SK-N-SH (cell line): ENCODE measurements around the gene PSME2. TPM values are rescaled to one million over a fixed set of nuclear protein-coding genes. Genes with fewer than 3 reads are reported as not detected.

Source experiments
- CTCF ChIA-PET: fragments of 300-600, 350-600 bp; formaldehyde crosslinking; extraction: SDS; loops from one replicate; lab custom pipeline; 2021; lab: Yijun Ruan, JAX
- POLR2A ChIA-PET: fragments of 350-600 bp; sonication (Branson Sonifier 250); formaldehyde crosslinking; extraction: SDS; loops from one replicate; lab custom pipeline; 2020; ENCODE audit warnings: antibody characterized with exemption, inconsistent platforms; lab: Yijun Ruan, JAX
- DNase-seq: peaks from one replicate; pipeline ENCODE4 v3.0.0; 2012
- H2AFZ ChIP-seq: fragments of 200-600 bp; sonication (generic); 2 replicates; pipeline ENCODE4 v1.8.1; 2016; ENCODE audit warnings: antibody characterized with exemption, mild to moderate bottlenecking, low read depth
- H3F3A ChIP-seq: fragments of 200-600 bp; sonication (generic); replicated peaks from 2 replicates; pipeline ENCODE3; 2016; ENCODE audit warnings: antibody characterized with exemption, mild to moderate bottlenecking; ENCODE audit not compliant: insufficient read depth
- H3K27ac ChIP-seq, 2 experiments: fragments of 200-500 bp in 1 of 2; fragments of 200-600 bp in 1 of 2; sonication (Bioruptor generic) in 1 of 2; sonication (generic), shearing (Covaris generic) in 1 of 2; 2 replicates each; pipeline versions ENCODE4 v1.5.1 to v1.6.1; 2014 to 2016; ENCODE audit warnings: low read depth in 2 of 2, inconsistent platforms in 1 of 2, low read length in 1 of 2, mild to moderate bottlenecking in 1 of 2, mixed read lengths in 1 of 2
- H3K27me3 ChIP-seq: fragments of 200-600 bp; sonication (generic), shearing (Covaris generic); 2 replicates; pipeline ENCODE4 v1.6.1; 2016; ENCODE audit warnings: mixed run types; ENCODE audit not compliant: insufficient read depth
- H3K36me3 ChIP-seq, 2 experiments: fragments of 200-500 bp in 1 of 2; fragments of 200-600 bp in 1 of 2; sonication (Bioruptor generic) in 1 of 2; sonication (generic) in 1 of 2; replicated peaks in 1 of 2; 2 replicates each; pipeline versions ENCODE3 to v1.5.1; 2014 to 2016; ENCODE audit warnings: low read length in 1 of 2, mild to moderate bottlenecking in 1 of 2; ENCODE audit not compliant: insufficient read depth in 2 of 2, control insufficient read depth in 1 of 2
- H3K4me1 ChIP-seq, 2 experiments: fragments of 200-500 bp in 1 of 2; fragments of 200-600 bp in 1 of 2; sonication (Bioruptor generic) in 1 of 2; sonication (generic), shearing (Covaris generic) in 1 of 2; 2 replicates each; pipeline versions ENCODE4 v1.5.1 to v1.6.1; 2014 to 2016; ENCODE audit warnings: low read depth in 1 of 2, low read length in 1 of 2, mixed run types in 1 of 2; ENCODE audit not compliant: insufficient read depth in 2 of 2, control insufficient read depth in 1 of 2
- H3K4me2 ChIP-seq: fragments of 200-600 bp; sonication (generic), shearing (Covaris generic); 2 replicates; pipeline ENCODE4 v1.6.1; 2017; ENCODE audit warnings: mixed run types
- H3K4me3 ChIP-seq, 2 experiments: fragments of 200-500 bp in 1 of 2; fragments of 200-600 bp in 1 of 2; sonication (Bioruptor generic) in 1 of 2; sonication (generic), shearing (Covaris generic) in 1 of 2; 2 replicates each; pipeline versions ENCODE4 v1.5.1 to v1.8.1; 2014 to 2016; ENCODE audit warnings: low read depth in 2 of 2, inconsistent platforms in 1 of 2, low read length in 1 of 2, mild to moderate bottlenecking in 1 of 2, mixed read lengths in 1 of 2, moderate library complexity in 1 of 2
- H3K79me2 ChIP-seq: fragments of 200-600 bp; sonication (generic); 2 replicates; pipeline ENCODE4 v1.8.1; 2017; ENCODE audit warnings: mild to moderate bottlenecking; ENCODE audit not compliant: insufficient read depth
- H3K9ac ChIP-seq: fragments of 200-600 bp; sonication (generic); 2 replicates; pipeline ENCODE4 v1.6.1; 2017; ENCODE audit warnings: mixed run types
- H3K9me2 ChIP-seq: fragments of 200-600 bp; sonication (generic); 2 replicates; pipeline ENCODE4 v1.6.1; 2017; ENCODE audit warnings: mixed run types
- H3K9me3 ChIP-seq: fragments of 200-600 bp; sonication (generic); 2 replicates; pipeline ENCODE4 v1.6.1; 2017; ENCODE audit warnings: mixed run types, mild to moderate bottlenecking, moderate library complexity
- H4K20me1 ChIP-seq: fragments of 200-600 bp; sonication (generic); 2 replicates; pipeline ENCODE4 v1.6.1; 2017; ENCODE audit warnings: mild to moderate bottlenecking, mixed run types; ENCODE audit not compliant: insufficient read depth
- CHD2 ChIP-seq: fragments of 150-350 bp; IDR thresholded peaks from 2 replicates; pipeline ENCODE4 v1.6.1; 2018; ENCODE audit warnings: low read length; ENCODE audit not compliant: partially characterized antibody
- ELF1 ChIP-seq: IDR thresholded peaks from 2 replicates; pipeline ENCODE4 v1.4.0; 2012
- FOSL2 ChIP-seq: IDR thresholded peaks from 2 replicates; pipeline ENCODE4 v1.4.0; 2012; ENCODE audit warnings: low read depth, mild to moderate bottlenecking, moderate library complexity, borderline replicate concordance
- FOXJ3 ChIP-seq: sonication (generic); formaldehyde crosslinking; IDR thresholded peaks from 2 replicates; pipeline ENCODE4 v1.5.1; 2020; ENCODE audit warnings: mild to moderate bottlenecking, missing genetic modification reagents
- FOXM1 ChIP-seq: IDR thresholded peaks from 2 replicates; pipeline ENCODE4 v1.4.0; 2012; ENCODE audit warnings: low read depth, mild to moderate bottlenecking
- GATA2 ChIP-seq: sonication (generic); formaldehyde crosslinking; IDR thresholded peaks from 2 replicates; pipeline ENCODE4 v1.5.0; 2020; ENCODE audit warnings: mild to moderate bottlenecking, missing genetic modification reagents
- JUND ChIP-seq: IDR thresholded peaks from 2 replicates; pipeline ENCODE4 v1.4.0; 2012
- MXI1 ChIP-seq: IDR thresholded peaks from 2 replicates; pipeline ENCODE4 v1.6.1; 2012; ENCODE audit warnings: mild to moderate bottlenecking, low read depth, low read length, improper control_type of control experiment
- POLR2AphosphoS5 ChIP-seq: IDR thresholded peaks from 2 replicates; pipeline ENCODE4 v1.6.1; 2012; ENCODE audit warnings: low read depth, low read length
- RCOR1 ChIP-seq: fragments of 150-350 bp; IDR thresholded peaks from 2 replicates; pipeline ENCODE4 v1.6.1; 2017; ENCODE audit warnings: antibody characterized with exemption, low read length
- RFX5 ChIP-seq: IDR thresholded peaks from 2 replicates; pipeline ENCODE4 v1.6.1; 2012; ENCODE audit warnings: mild to moderate bottlenecking, improper control_type of control experiment, low read length
- RXRA ChIP-seq: IDR thresholded peaks from 2 replicates; pipeline ENCODE4 v1.4.0; 2012; ENCODE audit warnings: low read depth, mild to moderate bottlenecking, borderline replicate concordance
- SIN3A ChIP-seq: IDR thresholded peaks from 2 replicates; pipeline ENCODE4 v1.6.1; 2012; ENCODE audit warnings: low read depth, mild to moderate bottlenecking, low read length, moderate library complexity, borderline replicate concordance
- TCF12 ChIP-seq: IDR thresholded peaks from 2 replicates; pipeline ENCODE4 v1.4.0; 2012
- TEAD4 ChIP-seq: IDR thresholded peaks from 2 replicates; pipeline ENCODE4 v1.4.0; 2012; ENCODE audit warnings: mild to moderate bottlenecking, borderline replicate concordance; ENCODE audit not compliant: insufficient read depth
- YY1 ChIP-seq: IDR thresholded peaks from 2 replicates; pipeline ENCODE4 v1.4.0; 2012; ENCODE audit warnings: low read depth, mild to moderate bottlenecking
- WGBS: methylation state at CpG from one replicate; pipeline ENCODE4 v1.1.6; 2017; ENCODE audit warnings: low lambda C conversion rate; 5-methylcytosine and 5-hydroxymethylcytosine counted together
- polyA plus RNA-seq, 3 experiments: library from polyadenylated mRNA; depleted of rRNA; stranded (reverse); fragments of >200 nt; gene quantifications; 2 replicates each; pipeline ENCODE4 v1.2.3, GENCODE V29; 2012
- TF ChIP-seq, protein P1 (sequence below): IDR thresholded peaks from 2 replicates; pipeline ENCODE4 v1.4.0; 2012; ENCODE audit warnings: low read depth
- TF ChIP-seq, protein P2 (sequence below): fragments of 150-350 bp; IDR thresholded peaks from 2 replicates; pipeline ENCODE4 v1.6.1; 2017; ENCODE audit warnings: antibody characterized with exemption, low read length, low read depth, borderline replicate concordance
- TF ChIP-seq, protein P3 (sequence below): IDR thresholded peaks from 2 replicates; pipeline ENCODE4 v1.6.1; 2012; ENCODE audit warnings: mild to moderate bottlenecking, low read depth, low read length, moderate library complexity
- TF ChIP-seq, protein P4 (sequence below): IDR thresholded peaks from 2 replicates; pipeline ENCODE4; 2012

Gene PSME2
- polyA plus RNA-seq, 1 of the 3 experiments (the other 2 are of a cell fraction): 147 TPM

DNA sequence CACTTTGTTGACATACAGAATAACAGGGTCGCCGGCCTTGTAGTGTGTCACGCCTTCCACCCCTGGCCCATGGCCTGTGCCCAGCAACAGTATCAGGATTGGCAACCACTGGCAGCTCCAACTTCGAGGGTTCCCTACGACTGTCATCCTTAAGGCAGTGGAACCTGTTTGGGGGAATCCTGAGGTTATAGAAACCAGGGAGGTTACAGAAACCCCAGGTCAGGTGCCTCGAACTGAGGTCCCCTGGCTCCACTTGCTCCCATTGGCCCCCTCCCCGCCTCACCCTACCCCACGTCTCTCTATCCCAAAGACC, 48.4 kb upstream of the PSME2 start:
- H3K4me1 ChIP-seq: peaks cover 11% of the 10 kb centered on the region in 2 experiments; a peak in 2 of 4 replicates
- no peaks in the 10 kb centered on the region for H3K9me3 ChIP-seq
- peaks cover 21 to 29% of the 10 kb centered on the region in 2 experiments for H3K36me3 ChIP-seq
- peak overlapping the region; percentile 84 to 85 for H3K4me3 ChIP-seq
- peak overlapping the region; percentile 87; the same call in 1 of the 2 replicates for H2AFZ ChIP-seq
- no peaks in the 10 kb centered on the region for H3K9me2 ChIP-seq
- no peak for TF ChIP-seq CHD2
- TF ChIP-seq SIN3A: no peak
- TF ChIP-seq YY1: no peak
- TF ChIP-seq MXI1: no peak; the same call in 1 of the 2 replicates
- TF ChIP-seq TCF12: no peak
- no peak for TF ChIP-seq ELF1
- TF ChIP-seq FOXM1: no peak
- TF ChIP-seq RCOR1: no peak
- no peak for TF ChIP-seq RXRA
- TF ChIP-seq TEAD4: no peak
- TF ChIP-seq FOSL2: no peak
- TF ChIP-seq POLR2AphosphoS5: no peak
- TF ChIP-seq, protein P1, sequence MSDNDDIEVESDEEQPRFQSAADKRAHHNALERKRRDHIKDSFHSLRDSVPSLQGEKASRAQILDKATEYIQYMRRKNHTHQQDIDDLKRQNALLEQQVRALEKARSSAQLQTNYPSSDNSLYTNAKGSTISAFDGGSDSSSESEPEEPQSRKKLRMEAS: no peak
- TF ChIP-seq, protein P2, sequence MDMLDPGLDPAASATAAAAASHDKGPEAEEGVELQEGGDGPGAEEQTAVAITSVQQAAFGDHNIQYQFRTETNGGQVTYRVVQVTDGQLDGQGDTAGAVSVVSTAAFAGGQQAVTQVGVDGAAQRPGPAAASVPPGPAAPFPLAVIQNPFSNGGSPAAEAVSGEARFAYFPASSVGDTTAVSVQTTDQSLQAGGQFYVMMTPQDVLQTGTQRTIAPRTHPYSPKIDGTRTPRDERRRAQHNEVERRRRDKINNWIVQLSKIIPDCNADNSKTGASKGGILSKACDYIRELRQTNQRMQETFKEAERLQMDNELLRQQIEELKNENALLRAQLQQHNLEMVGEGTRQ: no peak
- H4K20me1 ChIP-seq: no peaks in the 10 kb centered on the region
- POLR2A ChIA-PET: interaction anchor here (1.1 to 2.4 kb wide), 9 partner anchors 11 to 101 kb away, joined by 3 to 15 read pairs (median 8); partner anchors contain the start of genes CHMP4A, DCAF11, MDP1 and NRL
- peak overlapping the region; percentile 97 for H3K9ac ChIP-seq
- no peak for DNase-seq
- H3F3A ChIP-seq: peaks cover 3% of the 10 kb centered on the region
- H3K79me2 ChIP-seq: peaks cover 79% of the 10 kb centered on the region
- peak overlapping the region; percentile 88 to 89 for H3K27ac ChIP-seq
- no peaks in the 10 kb centered on the region for H3K27me3 ChIP-seq
- 35% methylated on average over 5 of the region's 8 CpGs for whole genome bisulfite sequencing
- CTCF ChIA-PET: interaction anchor here (1.0 to 1.6 kb wide), 5 partner anchors 19 to 86 kb away, joined by 3 to 7 read pairs (median 4); partner anchors contain the start of genes CHMP4A, IRF9 and TINF2
- peak overlapping the region; percentile 97 for H3K4me2 ChIP-seq

DNA sequence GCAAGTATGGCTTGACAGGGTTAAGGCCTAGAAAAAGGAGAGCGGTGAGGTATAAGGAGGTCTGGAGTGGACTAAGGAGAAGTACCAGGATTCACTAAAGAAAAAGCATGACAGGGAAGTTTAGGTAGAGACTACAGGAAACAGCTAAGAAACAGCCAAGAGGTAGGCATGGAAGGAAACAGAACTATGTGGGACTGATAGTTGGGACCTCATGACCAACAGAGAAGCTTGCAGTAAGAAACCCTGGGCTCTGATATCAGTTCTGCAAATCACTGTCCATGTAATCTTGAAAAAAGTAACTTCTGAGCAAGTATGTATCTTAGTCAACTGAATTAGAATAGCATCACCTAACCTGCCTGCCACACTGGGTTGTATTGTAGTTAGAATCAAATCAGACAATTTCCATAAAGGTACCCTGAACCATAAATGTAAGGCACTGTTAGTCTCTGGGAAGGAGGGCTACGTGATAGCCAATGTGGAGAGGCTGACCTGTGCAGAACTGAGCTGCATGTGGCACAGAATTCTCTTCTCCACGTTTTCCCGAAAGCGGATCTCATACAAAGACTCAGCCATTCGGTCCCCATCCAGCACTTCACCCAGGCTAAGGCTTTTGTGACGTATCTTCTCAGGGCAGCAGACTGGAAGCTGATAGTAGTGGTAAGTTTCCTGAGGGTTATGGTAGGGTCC, 47.9 kb upstream of the PSME2 start:
- H3K9me3 ChIP-seq: no peaks in the 10 kb centered on the region
- 90% methylated on average over 7 of the region's 7 CpGs for WGBS
- ChIA-PET CTCF (interaction anchor here (1.0 to 1.6 kb wide), 5 partner anchors 19 to 86 kb away, joined by 3 to 7 read pairs (median 4); partner anchors contain the start of genes CHMP4A, IRF9 and TINF2), POLR2A (interaction anchor here (0.6 to 2.4 kb wide), 3 partner anchors 22 to 48 kb away, joined by 3 to 9 read pairs (median 8); partner anchors contain the start of genes MDP1 and TINF2)
- no peaks in the 10 kb centered on the region for H3K27me3 ChIP-seq
- peak overlapping the region; percentile 87; the same call in 1 of the 2 replicates for H2AFZ ChIP-seq
- peak overlapping the region; percentile 84 to 85 for H3K4me3 ChIP-seq
- peaks cover 11 to 15% of the 10 kb centered on the region in 2 experiments; a peak in 3 of 4 replicates for H3K4me1 ChIP-seq
- peaks cover 74% of the 10 kb centered on the region for H3K79me2 ChIP-seq
- no peaks in the 10 kb centered on the region for H4K20me1 ChIP-seq
- H3F3A ChIP-seq: peaks cover 8% of the 10 kb centered on the region
- peaks cover 24 to 26% of the 10 kb centered on the region in 2 experiments for H3K36me3 ChIP-seq
- DNase-seq: no peak
- H3K9me2 ChIP-seq: no peaks in the 10 kb centered on the region
- peak overlapping the region; percentile 97 for H3K4me2 ChIP-seq
- TF ChIP-seq, protein P3, sequence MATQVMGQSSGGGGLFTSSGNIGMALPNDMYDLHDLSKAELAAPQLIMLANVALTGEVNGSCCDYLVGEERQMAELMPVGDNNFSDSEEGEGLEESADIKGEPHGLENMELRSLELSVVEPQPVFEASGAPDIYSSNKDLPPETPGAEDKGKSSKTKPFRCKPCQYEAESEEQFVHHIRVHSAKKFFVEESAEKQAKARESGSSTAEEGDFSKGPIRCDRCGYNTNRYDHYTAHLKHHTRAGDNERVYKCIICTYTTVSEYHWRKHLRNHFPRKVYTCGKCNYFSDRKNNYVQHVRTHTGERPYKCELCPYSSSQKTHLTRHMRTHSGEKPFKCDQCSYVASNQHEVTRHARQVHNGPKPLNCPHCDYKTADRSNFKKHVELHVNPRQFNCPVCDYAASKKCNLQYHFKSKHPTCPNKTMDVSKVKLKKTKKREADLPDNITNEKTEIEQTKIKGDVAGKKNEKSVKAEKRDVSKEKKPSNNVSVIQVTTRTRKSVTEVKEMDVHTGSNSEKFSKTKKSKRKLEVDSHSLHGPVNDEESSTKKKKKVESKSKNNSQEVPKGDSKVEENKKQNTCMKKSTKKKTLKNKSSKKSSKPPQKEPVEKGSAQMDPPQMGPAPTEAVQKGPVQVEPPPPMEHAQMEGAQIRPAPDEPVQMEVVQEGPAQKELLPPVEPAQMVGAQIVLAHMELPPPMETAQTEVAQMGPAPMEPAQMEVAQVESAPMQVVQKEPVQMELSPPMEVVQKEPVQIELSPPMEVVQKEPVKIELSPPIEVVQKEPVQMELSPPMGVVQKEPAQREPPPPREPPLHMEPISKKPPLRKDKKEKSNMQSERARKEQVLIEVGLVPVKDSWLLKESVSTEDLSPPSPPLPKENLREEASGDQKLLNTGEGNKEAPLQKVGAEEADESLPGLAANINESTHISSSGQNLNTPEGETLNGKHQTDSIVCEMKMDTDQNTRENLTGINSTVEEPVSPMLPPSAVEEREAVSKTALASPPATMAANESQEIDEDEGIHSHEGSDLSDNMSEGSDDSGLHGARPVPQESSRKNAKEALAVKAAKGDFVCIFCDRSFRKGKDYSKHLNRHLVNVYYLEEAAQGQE: no peak
- TF ChIP-seq RFX5: no peak
- TF ChIP-seq FOXJ3 (CRISPR knock-in tag): no peak
- TF ChIP-seq RCOR1: no peak
- no peak for TF ChIP-seq MXI1
- TF ChIP-seq, protein P4, sequence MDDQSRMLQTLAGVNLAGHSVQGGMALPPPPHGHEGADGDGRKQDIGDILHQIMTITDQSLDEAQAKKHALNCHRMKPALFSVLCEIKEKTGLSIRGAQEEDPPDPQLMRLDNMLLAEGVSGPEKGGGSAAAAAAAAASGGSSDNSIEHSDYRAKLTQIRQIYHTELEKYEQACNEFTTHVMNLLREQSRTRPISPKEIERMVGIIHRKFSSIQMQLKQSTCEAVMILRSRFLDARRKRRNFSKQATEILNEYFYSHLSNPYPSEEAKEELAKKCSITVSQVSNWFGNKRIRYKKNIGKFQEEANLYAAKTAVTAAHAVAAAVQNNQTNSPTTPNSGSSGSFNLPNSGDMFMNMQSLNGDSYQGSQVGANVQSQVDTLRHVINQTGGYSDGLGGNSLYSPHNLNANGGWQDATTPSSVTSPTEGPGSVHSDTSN: no peak
- no peak for TF ChIP-seq GATA2
- no peak for TF ChIP-seq JUND
- TF ChIP-seq FOSL2: no peak
- TF ChIP-seq TEAD4: no peak
- TF ChIP-seq, protein P1: no peak
- TF ChIP-seq, all 33 proteins: peak for 0
- H3K27ac ChIP-seq: peak overlapping the region; percentile 88 to 89; a peak in 3 of 4 replicates
- H3K9ac ChIP-seq: peak overlapping the region; percentile 97
